Ecto neural progenitor cell (in vitro differentiated cells): ENCODE measurements around the gene B3GAT3.
"Not testable (repeated sequence)": the region's sequence is repeated elsewhere in the genome, so short reads cannot be mapped to it uniquely, and the experiment has no call there.

Source experiments
- DNase-seq: peaks from one replicate; pipeline ENCODE4 v3.0.0-alpha.2; 2018; ENCODE audit warnings: low spot score

B3GAT3 gene

DNA sequence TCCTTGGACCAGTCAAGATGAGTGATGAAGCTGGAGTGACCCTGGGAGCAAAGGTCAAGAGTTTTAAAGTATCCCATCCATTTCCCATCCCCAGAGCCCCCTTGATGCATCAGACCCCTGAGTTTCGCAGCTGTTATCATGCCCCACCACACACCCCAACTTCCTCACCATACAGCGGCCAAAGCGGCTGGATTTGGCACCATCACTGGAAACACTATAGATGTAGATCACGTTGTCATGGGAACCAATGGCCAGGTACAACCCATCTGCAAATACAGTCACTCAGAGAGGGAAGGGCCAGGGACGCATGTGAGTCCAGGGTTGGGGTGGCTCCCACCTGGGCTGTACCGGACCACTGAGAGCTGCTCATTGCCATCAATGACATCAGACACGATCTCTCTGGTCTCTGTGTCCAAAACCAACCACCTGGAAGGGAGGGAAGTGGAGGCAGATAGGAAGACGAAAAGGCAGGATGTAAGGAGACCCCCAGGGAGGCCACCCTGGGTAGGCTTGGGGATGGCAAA lies 17.9 kb downstream of the B3GAT3 start:
- DNase-seq, result no peak

DNA sequence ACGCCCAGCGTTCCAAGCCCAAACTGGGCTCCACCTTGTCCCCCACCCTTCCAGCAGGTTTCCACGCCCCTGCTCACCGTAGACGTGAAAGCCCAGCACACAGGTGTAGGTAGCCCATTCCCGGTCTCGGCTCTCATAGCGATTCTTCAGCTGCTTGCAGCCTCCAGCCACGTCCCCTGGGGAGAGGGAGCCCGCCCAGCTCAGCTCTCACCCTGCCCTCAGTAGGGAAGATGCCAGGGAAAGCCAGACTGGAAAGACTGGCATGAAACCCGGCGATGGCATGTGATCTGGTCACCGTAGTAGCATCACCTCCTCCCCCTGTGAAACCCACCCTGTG lies 18.7 kb downstream of the B3GAT3 start:
- no peak for DNase-seq

DNA sequence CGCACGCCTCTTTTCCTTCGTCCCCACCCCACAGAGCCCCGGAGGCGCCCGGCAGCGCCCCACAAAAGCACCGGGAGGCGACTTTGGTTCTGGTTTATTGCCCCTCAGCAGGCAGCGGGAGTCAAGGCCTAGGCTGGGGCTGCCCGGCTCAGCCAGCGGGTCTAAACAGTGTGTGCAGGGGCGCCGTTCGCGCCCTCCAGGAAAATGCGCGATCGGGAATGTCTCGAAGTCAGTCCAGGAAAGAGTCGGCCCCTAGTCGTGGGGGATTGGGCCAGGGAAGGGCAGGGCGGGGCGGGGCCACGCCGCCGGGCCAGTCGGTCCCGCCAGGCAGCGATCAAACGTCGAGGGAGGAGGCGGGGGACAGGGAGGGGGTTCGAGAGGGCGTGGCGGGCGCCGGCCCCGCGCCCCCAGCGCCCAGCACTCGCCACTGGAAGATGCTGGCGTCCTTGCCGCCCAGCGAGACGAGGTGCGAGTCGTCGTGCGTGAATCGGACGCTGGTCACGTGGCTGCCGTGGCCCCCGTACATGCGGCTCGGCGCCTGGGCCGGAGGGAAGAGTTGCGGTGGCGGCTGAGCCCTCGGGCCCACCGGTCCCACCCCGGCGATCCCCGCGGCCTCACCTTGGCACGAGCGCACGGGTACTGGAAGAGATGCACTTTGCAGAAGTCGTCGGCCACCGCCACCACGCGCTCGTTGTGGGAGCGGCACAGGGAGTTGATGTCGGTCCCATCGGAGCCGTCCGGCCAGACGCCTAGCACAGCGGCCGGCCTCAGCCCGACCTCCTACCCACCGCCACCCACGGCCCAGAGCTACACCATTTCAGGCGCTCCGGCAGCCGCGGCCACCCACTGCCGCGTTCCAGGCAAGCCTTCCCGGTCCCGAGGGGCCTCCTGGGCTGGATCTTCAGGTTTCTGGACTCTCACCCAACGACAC lies 19.4 kb downstream of the B3GAT3 start:
- peak; percentile 80 for DNase-seq

DNA sequence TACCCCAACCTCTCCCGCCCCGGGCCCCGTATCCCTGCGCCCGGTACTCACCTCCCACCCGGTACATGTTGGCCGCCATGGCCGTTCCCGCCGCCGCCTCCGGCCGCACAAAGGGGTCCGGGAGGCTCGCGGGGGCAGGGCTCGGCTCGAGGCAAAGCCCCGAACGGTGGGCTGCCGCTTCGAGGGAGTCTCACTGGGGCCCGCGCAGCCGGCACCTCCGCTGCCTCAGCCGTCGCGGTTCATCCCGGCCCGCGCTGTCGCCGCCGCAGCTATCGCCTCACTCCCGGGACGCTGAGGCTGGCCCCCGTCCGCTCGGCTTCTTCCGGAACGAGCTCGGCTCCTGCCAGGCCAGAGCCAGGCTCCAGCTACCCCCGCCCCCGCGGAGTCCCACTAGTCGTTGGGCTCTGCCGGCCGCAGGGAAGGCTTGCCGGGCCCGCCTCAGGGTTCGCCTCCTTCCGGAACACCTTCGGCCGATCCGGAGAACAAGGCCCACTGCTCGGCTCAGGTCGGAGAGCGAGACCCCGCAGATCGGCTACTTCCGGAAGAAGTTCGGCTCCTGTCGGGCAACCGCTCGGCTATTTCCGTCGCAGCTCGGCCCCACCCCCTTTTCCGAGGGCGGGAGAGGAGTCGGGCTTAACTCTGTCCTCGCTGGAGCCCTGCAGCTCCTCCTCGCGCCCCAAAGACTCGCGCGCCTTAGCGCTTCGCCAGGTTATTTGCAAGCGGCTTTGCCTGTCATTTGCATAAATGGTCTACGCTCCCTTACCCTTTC lies 20.2 kb downstream of the B3GAT3 start, which contains the start of gene MTA2:
Gene MTA2 (minus strand): TSS at position 494 of the 769 bp plus-strand sequence. CDS start 415 bp downstream, at position 79.
- peak; percentile 100 for DNase-seq

DNA sequence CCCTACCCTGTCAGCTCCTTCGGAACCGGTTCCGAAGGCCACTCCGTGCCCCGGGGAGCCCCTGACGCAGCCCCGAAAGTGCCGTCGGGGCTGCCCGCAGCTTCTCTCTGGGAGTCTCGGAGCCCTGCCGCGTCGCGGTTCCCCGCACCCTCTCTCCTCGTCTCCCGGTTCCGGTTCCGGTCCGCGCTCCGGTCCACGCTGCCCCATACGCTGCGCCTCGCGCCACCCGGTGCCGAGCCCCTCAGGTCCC lies 20.7 kb downstream of the B3GAT3 start:
- DNase-seq, result no peak

DNA sequence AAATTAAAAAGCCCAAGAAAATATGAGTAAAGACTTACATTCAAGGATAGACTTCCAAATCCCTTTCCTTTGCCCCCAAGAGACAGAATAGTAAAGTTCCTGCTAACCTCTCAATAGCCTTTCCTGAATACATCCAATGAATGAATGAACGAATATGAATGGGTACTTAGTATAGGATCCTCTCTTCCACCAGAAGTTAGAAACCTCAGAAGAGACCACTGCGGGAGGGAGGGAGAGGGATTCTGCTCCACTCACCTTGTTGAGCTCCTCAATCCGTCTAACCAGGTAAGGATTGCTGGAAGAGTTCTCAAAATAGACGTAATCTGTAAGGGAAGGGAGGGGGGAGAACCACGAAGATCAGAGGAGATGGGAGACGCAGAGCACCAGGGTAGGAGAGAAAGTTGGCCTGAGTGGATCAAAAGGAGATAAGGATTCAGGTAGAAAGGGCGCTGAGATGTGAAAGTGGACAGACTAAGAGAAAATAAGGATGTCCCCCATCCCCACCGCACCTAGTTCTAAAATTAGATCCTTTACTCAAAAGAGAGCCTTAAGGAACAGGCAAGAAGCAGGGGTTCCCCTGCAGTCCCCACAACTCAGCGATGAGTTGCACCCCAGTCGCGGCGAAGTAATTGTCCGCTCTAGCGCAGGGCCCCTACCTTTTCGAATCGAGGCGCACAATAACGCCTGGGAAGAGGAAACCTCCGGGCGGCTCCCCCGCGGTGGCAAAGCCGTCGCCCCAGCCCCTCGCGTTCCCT lies 21.2 kb downstream of the B3GAT3 start:
- no peak for DNase-seq

DNA sequence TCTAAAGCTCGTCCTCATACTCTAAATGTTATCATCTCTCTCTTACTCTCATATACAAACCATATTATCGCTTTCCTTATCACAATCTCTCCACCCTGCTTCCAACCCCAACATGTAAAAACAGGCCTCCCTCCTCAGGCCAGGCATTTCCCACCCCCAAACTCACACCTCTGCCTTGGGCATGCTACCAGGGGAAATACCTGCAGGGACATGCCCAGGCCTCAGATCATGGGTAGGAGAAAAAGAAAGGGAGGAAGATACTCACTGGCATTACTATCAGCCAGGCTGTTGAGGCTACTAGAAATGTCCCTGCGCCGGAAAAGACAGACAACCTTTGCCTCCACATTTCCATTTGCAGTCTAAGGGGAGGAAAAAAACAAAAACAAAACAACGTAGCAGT lies 21.9 kb downstream of the B3GAT3 start:
- no peak for DNase-seq

DNA sequence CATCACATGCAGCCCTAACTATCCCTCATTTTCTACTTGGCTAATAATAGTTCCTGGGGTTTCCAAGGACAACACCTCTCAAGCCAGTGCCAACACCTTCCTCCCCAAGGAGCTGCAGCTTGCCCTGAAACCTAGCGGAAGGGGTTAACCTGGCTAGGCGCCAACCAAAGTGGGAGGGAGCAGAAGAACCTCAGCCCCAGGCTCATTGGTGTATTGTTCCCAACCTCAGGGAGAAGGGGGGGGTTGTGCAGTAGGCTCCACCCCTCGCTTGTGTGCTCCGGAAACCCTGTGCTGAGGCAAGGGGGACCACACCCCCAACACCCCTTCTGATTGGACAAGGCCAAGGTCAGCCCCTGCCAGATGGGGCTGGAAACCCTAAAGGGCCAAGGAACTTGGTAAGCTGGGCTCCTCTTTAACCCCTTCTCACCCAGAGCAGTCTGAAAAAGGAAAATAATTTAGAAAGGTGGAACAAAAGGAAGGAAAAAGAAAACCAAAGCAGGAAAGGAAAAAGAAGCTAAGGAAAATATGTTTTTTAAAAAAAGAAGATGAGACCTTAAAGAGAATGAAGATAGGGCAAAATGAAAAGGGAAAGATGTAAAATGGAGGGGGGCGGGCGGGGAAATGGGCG lies 22.6 kb downstream of the B3GAT3 start:
- DNase-seq, result peak; percentile 85

DNA sequence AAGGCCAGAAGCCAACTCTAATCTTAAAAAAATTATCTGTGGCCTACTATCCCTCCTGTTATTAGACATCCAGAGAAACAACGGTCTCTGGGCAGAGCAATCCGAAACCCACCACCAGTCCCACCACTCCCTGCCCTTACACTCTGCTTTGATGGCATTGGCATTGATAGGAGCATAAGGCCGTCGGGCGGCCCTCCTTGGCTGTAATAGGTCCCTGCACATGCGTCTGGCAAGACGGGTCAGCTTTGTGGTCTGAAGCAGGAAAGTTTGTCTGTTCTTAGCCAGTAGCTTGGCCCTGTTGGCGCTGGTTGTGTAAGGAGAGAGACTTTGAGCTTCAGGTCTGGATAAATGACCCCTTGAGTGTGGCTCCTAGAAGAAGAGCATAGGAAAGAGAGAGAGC lies 26.7 kb downstream of the B3GAT3 start:
- DNase-seq, result no peak

DNA sequence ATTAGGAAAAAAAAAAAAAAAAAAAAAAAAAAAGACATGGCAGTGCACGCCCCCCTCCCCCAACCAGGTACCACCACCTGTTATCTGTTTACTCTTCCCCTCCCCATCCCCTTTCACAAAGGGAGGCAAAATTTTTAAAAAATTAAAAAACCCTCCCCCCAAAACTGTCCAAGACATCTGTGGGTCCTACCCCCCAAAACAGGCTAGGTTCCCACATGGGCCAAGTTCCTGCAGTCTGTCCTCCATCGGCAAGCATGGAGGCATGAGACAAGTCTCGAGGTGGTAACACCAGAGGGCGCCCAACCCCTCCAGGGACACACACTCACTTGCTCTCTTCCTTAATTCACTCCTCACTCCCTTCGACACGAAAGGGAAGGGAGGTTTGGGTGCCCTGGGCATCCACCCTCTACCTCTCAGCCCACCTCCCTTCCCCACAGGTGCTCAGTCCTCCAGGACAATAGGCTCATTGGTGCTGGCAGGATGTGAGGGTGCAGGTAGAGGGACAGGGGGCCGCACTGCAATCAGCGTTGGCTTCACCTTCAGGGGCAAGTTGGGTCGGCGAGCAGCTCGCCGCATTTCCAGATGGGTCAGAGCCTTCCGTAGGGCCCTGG lies 28.2 kb downstream of the B3GAT3 start:
- DNase-seq, result peak; percentile 78

DNA sequence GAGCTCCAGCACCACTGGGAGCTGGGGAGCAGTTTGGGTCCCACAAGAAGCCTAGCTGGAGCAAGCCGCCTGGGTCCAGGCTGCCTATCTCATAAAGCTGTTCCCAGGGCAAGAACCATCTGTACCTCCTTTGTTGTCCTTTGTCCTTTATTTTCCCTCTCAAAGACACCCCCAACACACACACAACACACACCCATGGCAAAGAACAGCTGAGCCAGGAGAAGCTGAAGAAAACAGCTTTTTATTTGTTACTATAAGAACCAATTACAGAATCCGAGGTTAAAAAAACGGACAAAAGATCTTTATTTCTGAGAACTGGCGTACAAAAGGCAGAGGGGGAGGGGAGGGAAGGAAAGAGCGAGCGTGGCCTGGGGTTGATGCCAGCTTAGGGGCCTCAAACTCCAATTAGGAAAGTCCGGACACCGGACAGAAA lies 28.8 kb downstream of the B3GAT3 start:
- DNase-seq, result no peak

DNA sequence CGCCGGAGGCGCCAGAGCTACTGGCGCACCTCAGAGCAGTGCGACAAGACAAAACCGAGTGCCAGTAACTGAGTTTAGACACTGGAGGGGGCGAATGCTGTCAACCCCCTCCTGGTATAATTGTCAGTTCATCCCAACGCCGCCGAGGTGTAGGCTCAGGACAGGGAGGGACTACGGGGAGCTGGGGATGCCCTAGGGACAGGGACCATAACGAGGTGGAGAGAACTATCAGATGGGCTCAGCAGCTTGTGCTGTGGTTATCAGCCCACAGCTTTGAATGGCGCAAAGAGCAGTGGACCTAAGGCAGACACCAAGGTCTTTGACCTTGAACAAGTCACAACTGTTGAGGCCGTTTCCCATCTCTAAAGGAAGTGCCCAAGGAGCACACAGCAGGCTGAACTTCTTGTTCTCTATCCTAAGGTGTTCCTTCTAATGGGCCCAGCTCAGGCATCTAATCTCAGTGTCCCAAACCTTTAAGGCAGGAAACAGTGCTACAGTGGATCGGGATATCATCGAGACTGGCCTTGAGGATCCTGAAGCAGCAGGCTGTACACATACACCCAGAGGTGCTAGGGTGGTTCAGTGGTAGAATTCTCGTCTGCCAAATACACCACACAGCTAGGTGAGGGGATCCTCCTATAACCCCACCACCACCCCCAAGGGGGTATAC lies 29.5 kb downstream of the B3GAT3 start:
- no peak for DNase-seq

DNA sequence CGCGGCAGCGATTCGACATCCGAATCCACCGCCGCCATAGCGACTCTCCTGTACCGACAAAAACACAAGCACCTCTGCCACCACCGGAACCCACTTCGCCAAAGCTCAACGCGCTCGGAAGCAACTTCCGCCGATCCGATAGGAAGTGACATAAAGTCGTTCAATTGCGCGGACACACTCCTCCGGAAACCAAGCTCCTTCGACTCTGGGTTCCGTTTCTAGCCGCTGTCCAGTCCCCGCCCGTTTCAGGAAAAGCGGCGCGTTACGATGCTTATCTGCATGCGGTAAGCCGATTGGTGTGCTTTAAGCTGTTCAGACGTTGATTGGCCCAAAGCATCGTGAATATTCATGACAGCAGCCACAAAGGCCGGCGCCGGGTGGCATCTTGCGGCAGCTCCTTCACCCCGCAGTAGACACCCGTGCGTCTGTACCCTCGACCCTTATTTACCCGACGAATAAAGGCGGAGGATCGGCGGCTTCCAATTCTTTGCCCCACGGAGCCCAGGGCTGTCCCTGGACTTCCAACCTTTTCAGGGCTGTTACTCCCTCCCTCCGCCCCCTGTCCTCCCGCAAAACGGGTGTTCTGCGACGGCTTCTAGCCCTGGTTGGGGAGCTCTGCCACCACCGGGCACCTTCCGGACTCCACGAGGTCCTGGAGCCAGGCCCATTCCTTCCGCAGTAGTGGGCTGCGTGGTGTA lies 30.2 kb downstream of the B3GAT3 start, which contains the start of gene TUT1:
Gene TUT1 (minus strand): TSS at position 76 of the 698 bp plus-strand sequence. CDS start 38 bp downstream, at position 38.
- DNase-seq, result peak; percentile 96

DNA sequence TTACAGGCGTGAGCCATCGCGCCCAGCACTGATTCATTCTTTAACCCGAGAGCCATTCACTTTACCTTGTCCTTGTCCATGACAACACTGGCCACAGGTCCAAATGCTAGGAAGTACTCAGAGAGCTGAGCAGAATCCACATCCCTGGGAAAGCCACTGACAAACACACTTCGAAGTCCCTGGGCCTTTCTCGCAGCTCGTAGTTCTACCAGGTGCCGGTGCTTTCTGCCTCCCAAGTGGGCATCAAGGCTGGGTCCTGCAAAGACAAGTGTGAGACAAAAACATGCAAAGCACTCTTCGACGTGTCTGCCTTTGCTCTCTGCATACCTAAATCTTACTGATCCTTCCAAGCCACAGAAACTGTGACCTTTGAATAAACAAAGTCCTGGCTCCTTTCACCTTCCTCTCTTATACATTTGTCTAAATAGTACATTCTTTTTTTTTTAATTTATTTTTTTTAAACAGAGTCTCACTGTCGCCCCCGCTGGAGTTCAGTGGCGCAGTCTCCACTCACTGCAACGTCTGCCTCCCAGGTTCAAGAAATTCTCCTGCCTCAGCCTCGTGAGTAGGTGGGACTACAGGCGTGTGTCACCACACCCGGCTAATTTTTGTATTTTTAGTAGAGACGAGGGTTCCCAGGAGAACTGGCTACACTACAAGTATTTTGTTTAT lies 32.7 kb downstream of the B3GAT3 start:
- DNase-seq, result no peak

DNA sequence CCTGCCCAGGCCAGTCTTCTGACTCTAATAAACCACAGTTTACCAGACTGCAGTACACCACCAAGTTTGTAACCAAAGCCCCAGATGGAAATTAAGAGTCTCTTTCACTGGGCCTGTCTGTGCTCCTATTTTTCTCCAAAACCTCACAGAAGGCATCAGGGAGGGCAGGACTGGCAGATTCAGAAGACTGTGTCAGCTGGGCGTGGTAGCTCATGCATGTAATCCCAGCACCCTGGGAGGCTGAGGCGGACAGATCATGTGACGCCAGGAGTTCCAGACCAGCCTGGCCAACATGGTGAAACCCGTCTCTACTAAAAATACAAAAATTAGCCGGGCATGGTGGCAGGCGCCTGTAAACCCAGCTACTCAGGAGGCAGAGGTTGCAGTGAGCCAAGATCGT lies 36.4 kb downstream of the B3GAT3 start:
- DNase-seq, result not testable (repeated sequence)

DNA sequence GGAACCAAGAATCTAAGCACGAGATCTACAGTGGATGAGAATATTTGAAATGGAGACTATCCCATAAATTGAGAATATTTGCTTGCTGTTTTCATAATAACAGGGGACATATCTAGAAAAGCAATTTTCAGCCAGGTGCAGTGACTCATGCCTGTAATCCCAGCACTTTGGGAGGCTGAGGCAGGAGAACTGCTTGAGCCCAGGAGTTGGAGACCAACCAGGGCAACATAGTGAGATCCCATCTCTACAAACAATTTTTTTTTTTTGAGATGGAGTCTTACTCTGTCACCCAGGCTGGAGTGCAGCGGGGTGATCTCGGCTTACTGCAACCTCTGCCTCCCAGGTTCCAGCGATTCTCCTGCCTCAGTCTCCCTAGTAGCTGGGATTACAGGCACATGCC lies 40.1 kb downstream of the B3GAT3 start:
- DNase-seq, result not testable (repeated sequence)

DNA sequence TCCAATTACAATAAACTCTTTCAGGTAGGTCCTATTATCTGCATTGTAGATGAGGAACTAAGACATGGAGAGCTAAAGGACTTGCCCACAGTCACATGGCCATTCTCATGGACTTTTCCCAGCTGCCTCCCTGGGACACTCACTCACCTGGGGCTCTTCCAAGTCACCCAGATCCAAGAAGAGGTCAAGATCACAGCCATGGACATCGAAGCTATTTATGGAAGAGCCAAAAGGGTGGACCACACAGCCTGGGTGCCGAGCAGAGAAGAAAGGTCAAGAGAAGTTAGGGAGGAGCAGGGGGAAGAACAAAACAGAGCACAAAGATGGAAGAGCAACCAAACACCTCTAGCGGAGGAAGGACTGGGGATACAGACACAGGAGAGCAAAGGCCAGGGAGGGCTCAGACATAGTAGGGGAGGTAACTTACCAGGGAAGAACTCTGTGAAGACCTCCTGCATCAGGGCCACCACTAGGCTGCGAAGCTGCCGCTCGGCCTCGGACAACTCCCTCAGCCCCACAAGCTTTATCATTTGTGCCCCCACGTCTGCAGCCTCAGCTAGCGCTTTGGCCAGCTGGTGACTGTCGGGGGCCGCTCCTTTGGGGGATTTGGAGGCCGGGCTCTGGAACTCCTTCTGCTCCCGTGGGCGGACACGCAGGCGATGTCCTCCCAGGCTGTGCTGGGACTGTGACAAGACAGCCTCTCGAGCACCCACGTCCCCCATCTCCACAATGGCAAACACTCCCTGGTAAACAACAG lies 40.6 kb downstream of the B3GAT3 start:
- no peak for DNase-seq

DNA sequence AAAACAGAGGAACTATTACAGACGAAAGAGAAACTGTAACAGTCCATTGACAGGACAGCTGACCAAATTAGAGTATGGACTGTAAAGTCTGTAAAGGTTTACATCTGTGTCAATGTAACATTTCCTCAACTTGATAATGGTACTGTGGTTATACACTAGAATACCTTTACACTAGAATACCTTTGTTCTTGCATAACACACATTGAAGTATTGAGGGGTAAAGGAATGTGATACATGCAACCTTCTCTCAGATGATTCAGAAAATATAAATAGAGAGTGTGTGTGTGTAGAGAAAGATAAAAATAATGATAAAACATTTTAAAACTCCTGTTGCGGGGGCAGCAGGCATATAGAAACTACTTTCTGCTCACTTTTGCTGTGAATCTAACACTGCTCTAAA lies 42.5 kb downstream of the B3GAT3 start:
- no peak for DNase-seq

DNA sequence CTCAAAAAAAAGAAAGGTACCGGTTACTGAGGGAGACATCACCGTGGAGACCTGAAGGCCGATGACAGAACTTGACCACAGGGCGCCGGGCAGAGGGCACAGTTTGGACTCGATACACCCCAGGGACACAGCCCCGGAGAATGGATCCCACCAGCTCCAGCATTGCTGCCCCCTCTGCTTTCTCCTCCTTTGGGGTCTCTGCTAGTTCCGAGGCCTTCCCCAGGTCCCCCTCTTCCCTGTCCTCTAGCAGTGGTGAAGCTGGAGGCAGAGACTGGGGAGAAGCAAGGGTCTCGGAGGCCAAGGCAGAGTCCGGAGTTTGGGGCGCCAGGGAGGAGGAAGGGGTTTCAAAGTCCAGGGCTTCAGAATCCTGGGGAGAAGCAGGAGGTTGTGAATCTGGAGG lies 43.2 kb downstream of the B3GAT3 start:
- DNase-seq, result no peak
